Skin of body (tissue), 3 donors: ENCODE data around the gene BEST2. TPM values are rescaled to one million over a fixed set of nuclear protein-coding genes. Genes with fewer than 3 reads are reported as not detected.

ENCODE experiments used
- DNase-seq: peaks from one replicate; lab custom pipeline; 2025; lab: John Stamatoyannopoulos, UW
- small RNA-seq: library from RNA; depleted of rRNA; stranded (forward); fragments of <200 nt; gene quantifications from one replicate; pipeline ENCODE3, GENCODE V24; 2014; ENCODE audit warnings: low replicate concordance
- total RNA-seq: library from RNA; depleted of rRNA; stranded (reverse); fragments of >200 nt; gene quantifications from one replicate; pipeline ENCODE4 v1.2.3, GENCODE V29; 2014

BEST2 gene
- total RNA-seq, 1 donor from 2014 or later, result 0.99 TPM

DNA sequence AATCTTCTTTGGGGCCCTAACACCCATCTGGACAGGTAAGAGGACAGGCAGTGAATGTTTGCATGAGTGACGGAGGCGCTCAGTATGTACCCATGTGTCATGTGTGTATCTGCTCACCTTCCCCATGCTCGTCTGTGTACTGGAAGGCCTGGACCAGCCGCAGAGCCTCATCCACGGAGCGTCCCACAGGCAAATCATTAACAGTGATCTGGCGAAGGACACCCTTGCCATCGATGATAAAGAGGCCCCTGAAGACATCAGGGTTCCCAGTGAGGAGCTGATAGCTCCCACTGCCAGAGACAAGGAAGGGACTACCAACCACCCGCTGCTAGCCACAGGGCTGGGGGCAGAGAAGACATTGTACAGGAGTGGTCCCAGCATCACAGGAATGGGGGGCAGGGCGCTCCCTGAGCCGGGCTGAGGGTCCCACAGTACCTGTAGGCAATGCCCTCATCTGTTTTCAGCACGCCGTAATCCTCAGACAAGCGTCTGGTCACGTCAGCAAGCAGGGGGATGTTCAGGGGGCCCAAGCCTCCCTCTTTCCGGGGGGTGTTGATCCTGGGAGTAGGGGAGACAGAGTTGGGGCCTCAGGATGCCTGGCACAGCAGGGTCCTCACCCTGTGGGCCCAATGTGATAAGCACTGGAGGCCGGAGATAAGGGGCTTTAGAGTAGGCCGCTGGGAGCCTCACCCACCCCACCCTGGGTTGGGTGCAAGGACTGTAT lies 48.3 kb downstream of the BEST2 start:
- no peak for DNase-seq

DNA sequence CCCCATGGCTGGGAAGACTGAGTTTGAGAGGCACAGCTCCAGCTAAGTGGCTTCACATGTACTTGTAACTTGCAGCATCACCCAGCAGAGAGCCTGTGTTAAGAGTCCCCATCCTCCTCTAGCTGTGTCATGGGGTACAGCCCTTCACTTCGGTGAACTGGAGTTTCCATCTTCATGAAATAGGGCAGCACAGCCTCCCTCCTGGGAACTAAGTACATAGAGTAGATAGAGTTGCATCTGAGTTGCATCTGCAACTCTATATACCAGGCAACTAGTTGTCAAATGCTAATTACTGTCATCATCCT lies 48.8 kb downstream of the BEST2 start:
- no peak for DNase-seq

DNA sequence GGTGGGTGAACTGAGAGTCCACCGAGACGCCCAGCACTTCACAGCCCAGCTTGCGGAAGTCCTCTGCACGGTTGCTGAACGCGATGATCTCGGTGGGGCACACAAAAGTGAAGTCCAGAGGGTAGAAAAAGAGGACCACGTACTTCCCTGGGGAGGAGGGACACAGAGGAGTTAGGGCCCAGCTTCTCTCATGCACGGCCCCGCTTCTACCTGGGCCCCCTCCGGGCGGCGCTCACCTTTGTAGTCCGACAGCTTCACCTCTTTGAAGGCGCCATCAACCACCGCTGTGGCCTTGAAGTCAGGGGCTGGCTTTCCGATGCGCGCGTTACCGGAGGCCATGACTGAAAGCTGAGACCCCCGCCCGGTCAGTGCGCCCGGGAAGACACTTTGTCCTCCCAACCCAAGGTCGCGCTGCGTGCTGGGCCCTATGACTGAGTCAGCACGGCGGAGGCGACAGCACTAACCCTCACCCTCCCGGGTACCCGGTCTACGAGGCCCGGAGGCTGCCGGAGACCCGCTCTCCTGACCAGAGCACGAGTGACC lies 49.4 kb downstream of the BEST2 start:
- no peak for DNase-seq

DNA sequence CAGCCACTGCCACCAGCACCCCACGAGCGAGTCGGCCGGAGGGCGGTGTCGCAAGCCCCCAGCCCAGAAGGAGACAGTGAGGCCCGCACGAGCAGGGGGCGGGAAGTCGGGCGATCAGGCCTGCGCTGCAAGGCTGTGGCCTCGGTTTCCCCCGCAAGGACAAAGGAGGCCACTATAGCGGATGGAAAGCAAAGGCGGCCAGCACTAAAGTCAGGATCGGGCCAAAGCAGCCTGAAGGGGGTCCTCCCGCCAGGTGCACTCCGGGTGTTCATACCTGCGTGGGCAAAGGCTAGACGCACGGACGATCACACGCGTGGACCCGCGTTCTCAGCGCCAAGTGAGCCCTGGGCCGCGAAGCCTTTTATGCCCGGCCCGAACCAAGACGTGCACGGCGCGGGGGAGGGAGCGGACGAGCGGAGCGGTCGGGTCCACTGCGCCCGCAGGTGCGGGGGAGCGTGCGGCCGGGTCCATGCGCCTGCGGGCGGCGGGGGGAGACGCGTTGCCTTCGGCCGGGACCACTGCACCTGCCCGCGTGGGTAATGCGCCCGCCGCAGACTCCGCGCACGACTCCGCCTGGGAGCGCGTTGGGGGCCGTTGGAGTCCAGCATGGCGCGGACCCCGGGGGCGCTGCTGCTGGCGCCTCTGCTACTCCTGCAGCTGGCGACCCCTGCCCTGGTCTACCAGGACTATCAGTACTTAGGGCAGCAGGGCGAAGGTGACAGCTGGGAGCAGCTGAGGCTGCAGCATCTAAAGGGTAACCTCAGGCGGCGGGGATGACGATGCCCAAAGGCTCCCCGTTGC lies 50.1 kb downstream of the BEST2 start, which contains the start of the genes PRDX2 and THSD8:
Gene PRDX2, minus strand, starts transcription at position 335 of the 801 bp plus-strand sequence. CDS start 539 bp downstream, outside the sequence.
Gene THSD8, plus strand, starts transcription at position 604 of the 801 bp plus-strand sequence. Its CDS starts 3 bp downstream, at position 607.
- no peak for DNase-seq

DNA sequence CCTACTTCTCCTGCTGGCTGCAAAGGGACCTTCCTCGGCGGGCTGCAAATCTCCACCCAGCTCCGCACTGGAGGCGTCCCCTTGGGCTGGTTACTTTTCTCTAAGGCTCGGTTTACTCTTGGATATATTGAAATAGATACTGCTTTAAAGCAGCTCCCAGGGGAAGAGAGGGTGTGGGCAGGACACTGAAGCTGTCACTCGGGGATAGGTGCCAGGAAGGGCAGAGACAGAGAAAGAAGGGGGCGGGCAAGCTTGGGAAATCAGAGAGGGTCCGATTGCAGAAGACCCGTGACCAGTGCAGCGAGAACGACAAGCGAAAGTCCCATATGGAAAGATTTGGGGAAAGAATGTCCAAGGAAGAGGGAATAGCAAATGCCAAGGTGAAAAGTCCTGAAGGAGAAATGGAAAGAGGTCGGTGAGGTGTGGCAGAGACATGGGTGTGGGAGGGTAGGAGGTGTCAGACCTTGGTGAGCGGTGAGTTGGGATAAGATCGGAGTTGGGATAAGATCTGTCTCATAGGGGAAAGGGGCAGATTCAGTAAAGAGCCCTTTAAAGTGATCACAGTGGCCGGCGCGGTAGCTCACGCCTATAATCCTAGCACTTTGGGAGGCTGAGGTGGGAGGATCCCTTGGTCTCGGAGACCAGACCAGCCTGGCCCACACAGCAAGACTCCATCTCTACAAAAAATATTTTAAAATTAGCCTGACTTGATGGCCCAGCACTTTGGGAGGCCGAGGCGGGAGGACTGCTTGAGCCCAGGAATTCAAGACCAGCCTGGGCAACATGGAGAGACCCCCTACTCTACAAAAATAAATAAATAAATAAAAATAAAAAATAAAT lies 50.9 kb downstream of the BEST2 start:
- no peak for DNase-seq

DNA sequence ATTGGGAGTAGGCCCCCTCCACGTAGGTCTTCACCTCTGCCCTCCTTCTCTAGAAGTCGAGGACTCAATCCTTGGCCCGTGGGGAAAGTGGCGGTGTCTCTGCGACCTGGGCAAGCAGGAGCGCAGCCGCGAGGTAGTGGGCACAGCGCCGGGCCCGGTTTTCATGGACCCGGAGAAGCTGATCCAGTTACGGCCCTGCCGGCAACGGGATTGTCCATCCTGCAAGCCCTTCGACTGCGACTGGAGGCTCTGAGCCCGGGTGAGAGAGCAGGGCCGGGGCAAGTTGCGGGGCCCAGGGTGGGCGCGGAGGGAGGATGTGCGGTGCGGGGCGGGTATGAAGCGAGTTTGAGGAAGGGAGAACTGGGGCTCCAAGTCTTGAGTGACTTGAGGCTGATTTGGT lies 52.5 kb downstream of the BEST2 start:
- DNase-seq, result no peak

DNA sequence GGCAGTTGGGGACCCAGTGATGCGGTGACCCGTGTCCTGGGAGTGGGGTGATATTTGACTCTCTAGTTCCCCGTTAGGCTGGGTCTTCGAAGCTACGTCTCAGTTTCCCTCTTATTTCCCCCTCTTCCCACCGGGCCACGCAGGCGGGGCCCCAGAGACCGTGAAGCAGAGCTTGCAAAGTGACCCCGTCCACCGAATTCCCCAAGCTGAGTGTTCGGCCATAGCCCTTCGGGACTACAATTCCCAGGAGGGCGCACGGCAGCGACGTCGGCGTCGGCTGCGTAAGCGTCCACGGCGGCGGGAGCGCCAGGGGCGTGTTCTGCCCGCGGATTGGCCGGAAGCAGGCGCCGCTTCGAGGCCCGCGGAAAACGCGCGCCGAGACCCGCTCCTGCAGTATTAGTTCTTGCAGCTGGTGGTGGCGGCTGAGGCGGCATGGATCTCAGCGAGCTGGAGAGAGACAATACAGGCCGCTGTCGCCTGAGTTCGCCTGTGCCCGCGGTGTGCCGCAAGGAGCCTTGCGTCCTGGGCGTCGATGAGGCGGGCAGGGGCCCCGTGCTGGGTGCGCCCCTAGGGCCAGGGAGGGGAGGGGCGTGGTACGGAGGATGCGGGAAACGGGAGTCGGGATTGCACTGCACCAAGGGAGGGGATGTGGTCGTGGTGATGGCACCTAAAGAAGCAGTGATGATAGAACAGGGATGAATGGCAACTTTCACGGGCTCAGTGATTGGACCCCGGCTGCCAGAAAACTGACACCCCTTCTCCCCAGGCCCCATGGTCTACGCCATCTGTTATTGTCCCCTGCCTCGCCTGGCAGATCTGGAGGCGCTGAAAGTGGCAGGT lies 54.9 kb downstream of the BEST2 start, which contains the start of gene RNASEH2A:
Gene RNASEH2A, plus strand, starts transcription at position 343 of the 840 bp plus-strand sequence. Its CDS starts 90 bp downstream, at position 433.
- peak; percentile 88 for DNase-seq

Small RNA genes lying within 50 kb of the gene (small RNA-seq; reads per million reads assigned to genes)
- not detected for gene MIR5684
- 46.1 reads per million, percentile 95 among the genes with 10 or more reads in this experiment for gene SNORD41

Other genes starting within 250 kb of the BEST2 start
- gene ZNF564, start 200.3 kb upstream of the BEST2 start, total RNA-seq, result 21.3 TPM
- gene ZNF490, start 141.0 kb upstream of the BEST2 start, total RNA-seq, result 4.5 TPM
- 18.1 TPM for gene ZNF791, start 140.9 kb upstream of the BEST2 start, total RNA-seq
- gene MAN2B1, start 85.0 kb upstream of the BEST2 start, total RNA-seq, result 29.9 TPM
- gene WDR83, start 85.0 kb upstream of the BEST2 start, total RNA-seq, result 4.6 TPM
- gene DHPS, start 69.9 kb upstream of the BEST2 start, total RNA-seq, result 42.4 TPM
- gene GNG14, start 63.8 kb upstream of the BEST2 start, total RNA-seq, result not detected
- 3.5 TPM for gene FBXW9, start 55.2 kb upstream of the BEST2 start, total RNA-seq
- 31.6 TPM for gene TNPO2, start 27.9 kb upstream of the BEST2 start, total RNA-seq
- gene TRIR, start 17.1 kb upstream of the BEST2 start, total RNA-seq, result 98.1 TPM
- gene GET3, start 14.3 kb upstream of the BEST2 start, total RNA-seq, result 36.6 TPM
- gene HOOK2, start 23.8 kb downstream of the BEST2 start, total RNA-seq, result 31.8 TPM
- gene JUNB, start 39.7 kb downstream of the BEST2 start, total RNA-seq, result 151 TPM
- 164 TPM for gene PRDX2, start 50.0 kb downstream of the BEST2 start, total RNA-seq
- gene THSD8, start 50.3 kb downstream of the BEST2 start, total RNA-seq, result 0.39 TPM
- 7.2 TPM for gene RNASEH2A, start 54.8 kb downstream of the BEST2 start, total RNA-seq
- gene RTBDN, start 82.8 kb downstream of the BEST2 start, total RNA-seq, result not detected
- 0.49 TPM for gene MAST1, start 86.7 kb downstream of the BEST2 start, total RNA-seq
- 14.1 TPM for gene DNASE2, start 129.7 kb downstream of the BEST2 start, total RNA-seq
- gene KLF1, start 135.4 kb downstream of the BEST2 start, total RNA-seq, result 1.7 TPM
- gene GCDH, start 139.4 kb downstream of the BEST2 start, total RNA-seq, result 20.4 TPM
- 0.39 TPM for gene SYCE2, start 167.5 kb downstream of the BEST2 start, total RNA-seq
- 21.6 TPM for gene FARSA, start 181.9 kb downstream of the BEST2 start, total RNA-seq
- gene CALR, start 186.8 kb downstream of the BEST2 start, total RNA-seq, result 401 TPM
- gene RAD23A, start 194.1 kb downstream of the BEST2 start, total RNA-seq, result 42.5 TPM
- 13.9 TPM for gene GADD45GIP1, start 205.4 kb downstream of the BEST2 start, total RNA-seq
- not detected for gene DAND5, start 217.8 kb downstream of the BEST2 start, total RNA-seq
- gene NFIX, start 243.7 kb downstream of the BEST2 start, total RNA-seq, result 75.5 TPM